ENCODE results near the gene RAD51.

The RAD51 gene

GRCh38 chr15:40759961-40760360 lies 65.0 kb downstream of the RAD51 start:
- in situ Hi-C loops (cut with MboI; ENCODE audit: low sequenced_read_pairs) = no loop called here

DNA sequence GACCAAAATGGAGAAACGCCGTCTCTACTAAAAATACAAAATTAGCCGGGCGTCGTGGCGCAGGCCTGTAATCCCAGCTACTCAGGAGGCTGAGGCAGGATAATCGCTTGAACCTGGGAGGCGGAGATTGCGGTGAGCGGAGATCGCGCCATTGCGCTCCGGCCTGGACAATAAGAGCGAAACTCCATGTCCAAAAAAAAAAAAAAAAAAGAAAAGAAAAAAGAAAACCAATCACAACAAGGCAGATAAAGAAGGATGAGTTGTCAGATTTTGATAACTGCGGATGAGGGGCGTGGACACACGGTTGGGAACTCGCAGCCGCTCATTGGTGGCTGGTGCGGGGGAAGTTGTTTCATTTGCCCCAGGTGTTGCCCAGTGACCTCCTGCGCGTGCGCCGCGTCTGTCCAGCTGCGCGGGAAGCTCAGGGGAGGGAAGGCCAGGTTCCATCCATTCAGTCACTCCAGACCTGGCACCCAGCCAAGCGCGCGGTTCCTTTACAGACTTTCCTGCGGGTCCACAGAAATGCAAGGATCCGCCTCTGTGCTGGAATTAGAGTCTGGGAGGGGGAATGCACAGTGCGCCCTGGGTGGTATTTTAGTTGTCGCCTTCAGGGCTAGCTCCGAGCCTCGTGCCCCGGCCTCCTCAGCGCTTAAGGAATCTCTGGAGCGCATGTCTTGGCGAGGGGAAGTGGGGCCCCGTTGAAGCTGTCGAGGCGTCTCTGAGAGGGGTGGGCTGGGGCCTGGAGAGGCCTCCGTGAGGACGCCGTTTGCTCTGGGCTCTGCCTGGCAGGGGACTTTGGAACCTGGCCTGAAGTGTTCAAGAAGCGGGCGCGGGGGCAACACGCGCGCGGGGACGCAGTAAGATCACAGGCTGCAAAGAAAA lies 68.2 kb downstream of the RAD51 start:
- in situ Hi-C loops (cut with MboI; ENCODE audit: low sequenced_read_pairs) = no loop called here

DNA sequence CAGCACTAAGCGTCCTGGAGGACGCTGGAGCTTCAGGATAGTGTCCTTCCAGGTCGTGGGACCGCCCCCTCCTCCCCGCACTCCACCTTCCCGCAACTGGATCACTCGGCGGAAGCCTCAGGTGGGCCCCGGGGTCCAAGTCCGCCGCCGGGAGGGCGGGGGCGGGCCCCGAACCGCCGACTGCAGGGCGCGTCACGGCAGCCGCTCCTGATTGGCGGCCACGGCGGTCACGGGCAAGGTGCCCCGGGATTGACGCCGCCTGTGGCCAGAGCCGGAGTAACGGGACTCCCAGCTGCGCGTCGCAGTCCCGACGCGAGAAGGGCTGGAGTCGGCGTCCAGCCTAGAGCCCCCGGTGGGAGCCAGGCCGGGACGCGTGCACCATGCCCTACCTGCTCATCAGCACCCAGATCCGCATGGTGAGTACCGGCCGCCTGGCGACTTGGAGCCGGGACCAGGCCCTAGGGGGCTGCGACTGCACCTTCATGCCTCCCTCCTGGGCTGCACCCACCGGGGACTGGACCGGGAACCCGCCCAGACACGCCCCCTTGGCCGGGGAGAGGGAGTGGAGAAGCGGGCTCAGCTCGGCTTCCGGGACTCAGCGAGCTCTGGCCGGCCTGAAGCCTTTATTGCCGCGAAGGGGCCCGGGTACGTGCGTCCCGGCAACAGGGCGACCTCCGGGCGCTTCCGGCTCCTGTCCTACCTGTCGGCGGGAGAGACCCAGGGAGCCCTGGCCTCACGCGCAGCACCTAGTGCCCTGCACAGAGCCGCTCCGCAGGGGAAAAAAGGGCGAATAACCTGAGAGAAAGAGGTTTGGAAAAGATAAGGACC lies 69.0 kb downstream of the RAD51 start, which contains the start of gene GCHFR:
TSS of gene GCHFR (plus strand) at position 268 of the 828 bp plus-strand sequence. CDS start at position 381, 113 bp downstream.
- in situ Hi-C loops (cut with MboI; ENCODE audit: low sequenced_read_pairs) = no loop called here

DNA sequence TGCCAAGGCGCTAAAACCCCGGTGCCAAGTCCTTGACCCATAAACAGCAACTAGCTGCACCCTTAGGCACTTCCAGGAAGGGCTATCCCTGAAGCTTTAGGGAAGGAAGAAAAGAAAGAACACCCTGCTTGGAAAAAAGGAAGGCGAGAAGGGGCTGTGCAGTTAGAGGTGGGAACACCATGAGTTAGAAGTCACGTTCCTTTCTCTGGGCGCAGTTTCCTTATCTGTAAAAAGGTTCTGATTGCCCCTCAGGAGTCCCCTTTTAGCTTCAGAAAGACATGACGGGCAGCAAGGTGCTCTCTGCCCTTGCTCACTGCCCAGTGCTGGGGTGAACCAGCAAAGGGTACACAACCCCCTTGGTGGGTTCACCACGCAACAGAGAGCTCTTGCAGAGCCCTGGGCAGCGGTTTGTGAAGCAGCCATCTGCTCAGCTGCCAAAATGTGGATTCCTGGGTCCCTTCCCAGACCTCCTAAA lies 69.7 kb downstream of the RAD51 start:
- in situ Hi-C loops (cut with MboI; ENCODE audit: low sequenced_read_pairs) = no loop called here

DNA sequence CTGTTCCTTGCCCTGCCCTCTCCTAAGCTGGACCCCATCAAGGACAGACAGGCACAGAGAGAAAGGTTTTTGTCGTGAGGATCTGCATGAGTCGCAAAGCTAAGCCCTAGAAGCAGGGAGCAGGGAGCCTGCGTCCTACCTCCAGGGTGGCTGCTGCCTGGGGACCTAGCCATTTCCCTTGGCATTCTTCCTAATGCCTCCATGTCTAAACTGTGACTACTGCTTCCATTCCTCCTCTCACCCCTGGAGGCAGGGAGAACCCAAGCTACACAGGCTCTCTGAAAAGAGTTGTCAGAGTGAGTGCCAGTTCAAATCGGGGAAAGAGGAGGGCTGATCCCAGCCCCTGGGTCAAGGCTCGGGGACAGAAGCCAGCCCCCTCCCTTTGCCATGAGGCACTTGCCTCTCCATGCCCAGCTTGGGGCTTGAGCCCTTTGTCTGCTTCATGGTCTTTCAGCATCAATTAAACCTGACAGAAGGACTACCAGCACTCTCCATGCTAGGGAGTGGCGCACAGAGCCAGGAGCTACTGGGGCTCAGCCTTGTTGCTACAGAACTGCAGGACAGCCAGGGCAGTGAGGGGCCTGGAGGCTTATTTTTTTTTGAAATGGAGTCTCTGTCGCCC lies 71.3 kb downstream of the RAD51 start:
- in situ Hi-C loops (cut with MboI; ENCODE audit: low sequenced_read_pairs) = no loop called here

- in situ Hi-C loops (cut with MboI; ENCODE audit: low sequenced_read_pairs) = no loop called here
These were observed 72.2 kb downstream of the RAD51 start for GRCh38 chr15:40766906-40767837.

DNA sequence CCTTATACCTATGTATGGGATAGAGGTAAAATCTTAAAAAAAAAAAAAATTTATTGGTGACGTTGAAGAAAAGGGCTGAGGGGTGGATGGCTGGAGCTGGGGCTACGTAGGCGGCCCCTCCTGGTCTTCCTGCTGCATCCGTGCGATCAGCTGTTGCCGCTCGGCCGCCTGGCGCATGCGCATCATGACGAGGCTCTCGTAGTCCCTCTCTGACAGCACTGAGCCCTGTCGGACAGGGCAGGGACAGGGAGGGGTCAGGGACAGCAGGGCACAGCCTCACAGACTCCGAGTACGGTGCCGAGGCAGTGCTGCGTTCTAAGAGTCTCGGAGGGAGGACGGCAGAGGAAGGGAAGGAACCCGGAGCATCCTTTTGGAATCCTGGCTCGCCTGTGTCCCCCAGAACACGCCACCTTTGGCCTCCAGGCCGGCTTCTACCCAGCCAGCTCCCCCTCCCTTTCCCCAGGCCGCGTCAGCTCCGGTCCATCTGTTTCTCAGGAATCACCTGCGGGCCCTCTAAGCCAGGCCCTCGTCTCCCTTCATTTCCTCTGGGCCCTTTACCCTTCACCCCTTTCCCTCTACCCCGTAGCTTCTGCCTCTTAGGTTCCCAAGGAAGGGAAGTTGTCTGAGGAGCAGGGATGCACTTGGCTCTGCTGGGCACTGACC lies 73.0 kb downstream of the RAD51 start:
- in situ Hi-C loops (cut with MboI; ENCODE audit: low sequenced_read_pairs) = no loop called here

DNA sequence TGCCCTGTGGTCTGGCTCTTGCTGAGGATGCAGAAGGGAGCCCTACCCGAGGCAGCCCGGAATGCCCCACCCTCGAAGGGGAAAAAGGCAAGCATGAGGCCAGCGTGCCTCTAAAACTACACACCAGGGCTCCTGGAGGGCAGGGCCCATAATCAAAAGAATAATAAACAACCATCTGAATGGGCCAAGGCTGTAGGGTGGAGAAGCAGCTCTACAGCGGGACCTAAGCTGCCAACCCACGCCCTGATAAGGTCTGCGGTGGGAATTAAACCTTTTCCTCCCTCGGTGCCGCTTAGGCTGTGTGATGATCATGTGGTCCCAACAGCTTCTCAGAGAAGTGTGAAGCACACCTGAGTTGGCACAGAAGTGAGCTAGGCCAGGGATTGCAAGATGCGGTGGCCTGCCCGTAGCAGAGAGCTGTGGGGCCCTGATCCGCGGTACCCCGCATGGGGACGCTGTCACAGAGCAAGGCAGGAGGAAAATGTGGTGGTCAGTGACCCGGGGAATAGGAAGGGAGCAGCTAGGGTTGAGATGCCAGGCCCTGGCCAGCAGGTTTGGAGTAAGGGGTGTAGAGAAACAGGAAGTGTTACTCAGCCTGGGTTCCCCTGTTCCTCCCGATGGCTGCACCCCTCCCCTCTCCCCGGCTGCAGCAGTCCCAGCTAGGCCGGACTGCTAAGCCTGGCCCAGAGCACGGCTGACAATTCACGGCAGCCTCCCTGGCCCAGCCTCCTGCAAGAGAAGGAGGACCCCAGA lies 73.7 kb downstream of the RAD51 start:
- in situ Hi-C loops (cut with MboI; ENCODE audit: low sequenced_read_pairs) = no loop called here

DNA sequence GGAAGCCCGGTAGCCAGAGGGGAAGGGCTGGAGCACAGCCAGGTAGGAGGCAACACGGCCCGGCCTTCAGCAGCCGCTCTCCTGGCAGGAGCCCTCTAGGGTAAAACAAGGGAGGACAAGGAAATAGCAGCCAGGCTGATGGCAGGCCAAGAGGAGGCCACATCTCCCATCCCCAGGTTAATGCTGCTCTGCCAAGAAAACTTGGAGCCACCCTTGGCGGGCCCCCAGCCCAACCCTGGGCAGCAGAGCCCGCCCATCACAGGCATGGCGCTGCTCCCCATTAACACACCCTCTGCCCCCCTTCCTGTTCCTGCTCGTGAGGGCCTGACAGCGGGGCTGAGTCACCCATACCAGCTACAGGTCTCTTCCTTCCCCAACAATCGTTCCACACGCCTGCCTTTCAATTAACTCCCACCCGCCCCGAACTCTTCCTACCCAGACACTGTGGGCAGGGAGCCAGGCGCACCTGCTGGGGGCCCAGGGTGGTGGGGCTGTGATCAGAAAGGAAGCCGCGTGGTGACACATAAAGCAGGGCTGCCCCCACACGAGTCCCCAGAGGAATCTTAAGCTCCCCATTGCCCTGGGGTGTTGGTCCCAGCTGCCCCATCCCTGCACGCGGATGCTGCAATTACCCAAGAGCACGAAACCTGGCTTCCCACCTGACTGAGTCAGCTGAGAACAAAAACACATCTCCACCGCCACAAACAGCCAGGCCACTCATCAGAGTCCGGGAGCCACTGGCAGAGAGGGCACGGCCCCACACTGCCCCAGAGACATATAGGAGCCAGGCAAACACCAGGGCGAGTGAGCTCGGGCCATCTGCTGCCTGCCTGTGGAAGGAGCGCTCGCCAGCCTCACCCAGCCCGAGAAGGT lies 74.5 kb downstream of the RAD51 start, which contains the start of gene C15orf62:
TSS of gene C15orf62 (plus strand) at position 707 of the 873 bp plus-strand sequence. CDS start 516 bp downstream, outside the sequence.
- in situ Hi-C loops (cut with MboI; ENCODE audit: low sequenced_read_pairs) = no loop called here

DNA sequence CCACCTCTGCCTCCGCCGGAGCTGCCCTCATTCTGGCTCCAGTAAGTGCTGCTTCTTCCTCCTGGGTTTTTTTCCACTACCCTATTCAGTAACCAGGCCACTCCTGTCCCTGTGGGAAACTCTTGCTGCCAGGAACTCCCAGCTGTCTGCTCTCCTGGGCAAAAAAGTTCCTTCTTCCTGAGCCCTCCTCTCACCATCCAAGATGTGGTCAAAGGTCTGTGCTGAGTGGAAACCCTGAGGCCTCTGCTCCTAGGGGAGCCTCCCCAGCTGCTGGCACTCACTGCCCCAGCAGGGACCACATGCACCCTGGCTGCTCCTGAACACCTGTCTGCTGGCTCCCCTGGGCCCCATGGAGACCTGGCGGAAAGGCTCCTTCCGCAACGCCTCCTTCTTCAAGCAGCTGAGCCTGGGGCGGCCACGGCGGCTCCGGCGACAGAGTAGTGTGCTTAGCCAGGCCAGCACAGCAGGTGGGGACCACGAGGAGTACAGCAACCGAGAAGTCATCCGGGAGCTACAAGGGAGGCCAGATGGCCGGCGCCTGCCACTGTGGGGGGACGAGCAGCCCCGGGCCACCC lies 75.3 kb downstream of the RAD51 start:
- in situ Hi-C loops (cut with MboI; ENCODE audit: low sequenced_read_pairs) = no loop called here

- in situ Hi-C loops (cut with MboI; ENCODE audit: low sequenced_read_pairs) = no loop called here
These were observed 76.3 kb downstream of the RAD51 start for GRCh38 chr15:40771242-40771641.

GRCh38 chr15:40772014-40772413 lies 77.0 kb downstream of the RAD51 start:
- in situ Hi-C loops (cut with MboI; ENCODE audit: low sequenced_read_pairs) = no loop called here

GRCh38 chr15:40773496-40773895 lies 78.5 kb downstream of the RAD51 start:
- in situ Hi-C loops (cut with MboI; ENCODE audit: low sequenced_read_pairs) = no loop called here

GRCh38 chr15:40773902-40774301 lies 78.9 kb downstream of the RAD51 start:
- in situ Hi-C loops (cut with MboI; ENCODE audit: low sequenced_read_pairs) = no loop called here

DNA sequence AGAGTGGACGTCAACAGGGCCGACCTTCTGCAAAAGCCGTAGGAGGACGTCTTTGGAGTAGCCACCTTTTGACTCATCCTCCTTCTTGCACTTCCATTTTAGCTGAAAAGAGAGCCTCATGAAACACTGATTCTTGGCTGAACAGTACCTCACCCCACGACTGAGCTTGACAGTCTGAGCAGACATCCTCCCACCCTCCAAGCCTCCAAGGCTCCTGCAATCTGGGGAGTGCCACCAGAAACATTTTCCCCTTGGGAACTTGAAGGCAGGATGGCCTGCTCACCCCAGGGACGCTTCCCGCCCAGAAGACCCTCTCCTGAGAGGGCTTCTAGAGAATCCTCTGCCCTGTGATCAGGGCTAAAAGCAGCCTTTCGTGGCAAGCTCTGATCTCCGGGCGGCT lies 80.0 kb downstream of the RAD51 start:
- in situ Hi-C loops (cut with MboI; ENCODE audit: low sequenced_read_pairs) = no loop called here

- in situ Hi-C loops (cut with MboI; ENCODE audit: low sequenced_read_pairs) = no loop called here
These were observed 81.0 kb downstream of the RAD51 start for GRCh38 chr15:40775740-40776536.
